Activated naive CD8-positive, alpha-beta T cell treated with anti-CD3 and anti-CD28 coated beads, Interleukin-2, amount 10 ng/mL, durations not matched to agents 7 days and 5 days (primary cell): Measurements from ENCODE around the gene ADGRL2. TPM values are rescaled to one million over a fixed set of nuclear protein-coding genes. Genes with fewer than 3 reads are reported as not detected.

Experiments used
- ATAC-seq: fragments of 150-1000 bp; cut with Tn5 transposase; one replicate; pipeline ENCODE4 v1.10.0; 2021; ENCODE audit warnings: low read depth, moderate library complexity
- POLR2A ChIA-PET: fragments of 350-600 bp; sonication (Branson Sonifier 250); formaldehyde crosslinking; loops from one replicate; lab custom pipeline; 2021; ENCODE audit warnings: antibody characterized with exemption; lab: Charles Lee
- DNase-seq: peaks from one replicate; pipeline ENCODE4 v3.0.0; 2021
- H3K27ac Mint-ChIP-seq: one replicate; pipeline ENCODE4 v1.8.0; 2022; ENCODE audit warnings: mild to moderate bottlenecking, mixed read lengths
- H3K27me3 Mint-ChIP-seq: one replicate; pipeline ENCODE4 v1.8.0; 2022; ENCODE audit warnings: mild to moderate bottlenecking, moderate library complexity, mixed read lengths
- H3K36me3 Mint-ChIP-seq: one replicate; pipeline ENCODE4 v1.8.0; 2021; ENCODE audit warnings: mild to moderate bottlenecking, mixed read lengths
- H3K4me1 Mint-ChIP-seq: one replicate; pipeline ENCODE4 v1.8.0; 2021; ENCODE audit warnings: mixed read lengths
- H3K4me3 Mint-ChIP-seq: one replicate; pipeline ENCODE4 v1.8.0; 2022; ENCODE audit warnings: mild to moderate bottlenecking, moderate library complexity, mixed read lengths
- H3K9me3 Mint-ChIP-seq: one replicate; pipeline ENCODE4 v1.8.0; 2021; ENCODE audit warnings: mixed read lengths
- total RNA-seq, 2 experiments: library from RNA; stranded (reverse); gene quantifications; one replicate each; pipeline ENCODE4 v1.2.3, GENCODE V29; 2021

The ADGRL2 gene
- total RNA-seq, 2 experiments from 2014 or later: not detected

GRCh38 chr1:81801651-81802456 is 1.1 kb downstream of the ADGRL2 start:
- ATAC-seq (no peak), DNase-seq (peak; percentile 31)
- Mint-ChIP-seq H3K27ac (no peak overlapping the region), H3K4me1 (peaks cover 4% of the 10 kb centered on the region), H3K27me3 (peaks cover 63% of the 10 kb centered on the region), H3K36me3 (no peaks in the 10 kb centered on the region), H3K9me3 (no peaks in the 10 kb centered on the region), H3K4me3 (no peak overlapping the region)
- POLR2A ChIA-PET: no interaction called here

GRCh38 chr1:81802457-81802706 is 1.6 kb downstream of the ADGRL2 start:
- POLR2A ChIA-PET: no interaction called here
- Mint-ChIP-seq H3K9me3 (no peaks in the 10 kb centered on the region), H3K4me1 (peaks cover 4% of the 10 kb centered on the region), H3K27ac (no peak overlapping the region), H3K36me3 (no peaks in the 10 kb centered on the region), H3K4me3 (no peak overlapping the region), H3K27me3 (peaks cover 65% of the 10 kb centered on the region)
- ATAC-seq (no peak), DNase-seq (no peak)

GRCh38 chr1:81802707-81803430 is 2.1 kb downstream of the ADGRL2 start:
- H3K9me3 Mint-ChIP-seq: no peaks in the 10 kb centered on the region
- peaks cover 4% of the 10 kb centered on the region for H3K4me1 Mint-ChIP-seq
- no peak overlapping the region for H3K27ac Mint-ChIP-seq
- no peaks in the 10 kb centered on the region for H3K36me3 Mint-ChIP-seq
- H3K27me3 Mint-ChIP-seq: peaks cover 67% of the 10 kb centered on the region
- POLR2A ChIA-PET: no interaction called here
- DNase-seq: peak; percentile 30
- no peak overlapping the region for H3K4me3 Mint-ChIP-seq
- no peak for ATAC-seq

- H3K27ac Mint-ChIP-seq: no peak overlapping the region
- H3K36me3 Mint-ChIP-seq: no peaks in the 10 kb centered on the region
- H3K9me3 Mint-ChIP-seq: no peaks in the 10 kb centered on the region
- DNase-seq (no peak), ATAC-seq (no peak)
- POLR2A ChIA-PET: no interaction called here
- no peak overlapping the region for H3K4me3 Mint-ChIP-seq
- H3K4me1 Mint-ChIP-seq: peaks cover 4% of the 10 kb centered on the region
- H3K27me3 Mint-ChIP-seq: peaks cover 65% of the 10 kb centered on the region
Measured at GRCh38 chr1:81803431-81804110, 2.8 kb downstream of the ADGRL2 start.

GRCh38 chr1:81804312-81804711 is 3.6 kb downstream of the ADGRL2 start:
- Mint-ChIP-seq H3K27me3 (peaks cover 58% of the 10 kb centered on the region), H3K27ac (no peak overlapping the region), H3K4me3 (no peak overlapping the region), H3K4me1 (peaks cover 4% of the 10 kb centered on the region), H3K36me3 (no peaks in the 10 kb centered on the region), H3K9me3 (no peaks in the 10 kb centered on the region)
- POLR2A ChIA-PET: no interaction called here
- DNase-seq (no peak), ATAC-seq (no peak)

- Mint-ChIP-seq H3K27ac (no peak overlapping the region), H3K4me3 (no peak overlapping the region), H3K9me3 (no peaks in the 10 kb centered on the region), H3K36me3 (no peaks in the 10 kb centered on the region), H3K27me3 (peaks cover 45% of the 10 kb centered on the region), H3K4me1 (peaks cover 4% of the 10 kb centered on the region)
- ATAC-seq (no peak), DNase-seq (no peak)
- POLR2A ChIA-PET: no interaction called here
Measured at GRCh38 chr1:81805537-81806431, 5.0 kb downstream of the ADGRL2 start.

GRCh38 chr1:81806432-81806770 is 5.7 kb downstream of the ADGRL2 start:
- Mint-ChIP-seq H3K27ac (no peak overlapping the region), H3K9me3 (no peaks in the 10 kb centered on the region), H3K27me3 (peaks cover 40% of the 10 kb centered on the region), H3K36me3 (no peaks in the 10 kb centered on the region), H3K4me3 (no peak overlapping the region), H3K4me1 (peaks cover 4% of the 10 kb centered on the region)
- POLR2A ChIA-PET: no interaction called here
- no peak for ATAC-seq
- no peak for DNase-seq

- Mint-ChIP-seq H3K9me3 (no peaks in the 10 kb centered on the region), H3K4me1 (no peaks in the 10 kb centered on the region), H3K4me3 (no peak overlapping the region), H3K27ac (no peak overlapping the region), H3K36me3 (no peaks in the 10 kb centered on the region), H3K27me3 (peaks cover 25% of the 10 kb centered on the region)
- POLR2A ChIA-PET: no interaction called here
- no peak for DNase-seq
- no peak for ATAC-seq
Measured at GRCh38 chr1:81808760-81809159, 8.0 kb downstream of the ADGRL2 start.

- Mint-ChIP-seq H3K4me3 (no peak overlapping the region), H3K4me1 (no peaks in the 10 kb centered on the region), H3K27me3 (peaks cover 16% of the 10 kb centered on the region), H3K9me3 (no peaks in the 10 kb centered on the region), H3K27ac (no peak overlapping the region), H3K36me3 (no peaks in the 10 kb centered on the region)
- POLR2A ChIA-PET: no interaction called here
- DNase-seq (no peak), ATAC-seq (no peak)
Measured at GRCh38 chr1:81809808-81810207, 9.1 kb downstream of the ADGRL2 start.

GRCh38 chr1:81811757-81812371 is 11.1 kb downstream of the ADGRL2 start:
- Mint-ChIP-seq H3K9me3 (no peaks in the 10 kb centered on the region), H3K36me3 (no peaks in the 10 kb centered on the region), H3K4me3 (no peak overlapping the region), H3K27ac (no peak overlapping the region), H3K4me1 (no peaks in the 10 kb centered on the region), H3K27me3 (peaks cover 8% of the 10 kb centered on the region)
- POLR2A ChIA-PET: no interaction called here
- DNase-seq: no peak
- no peak for ATAC-seq

GRCh38 chr1:81812712-81813111 is 12.0 kb downstream of the ADGRL2 start:
- Mint-ChIP-seq H3K27ac (no peak overlapping the region), H3K4me1 (no peaks in the 10 kb centered on the region), H3K36me3 (no peaks in the 10 kb centered on the region), H3K27me3 (peaks cover 3% of the 10 kb centered on the region), H3K4me3 (no peak overlapping the region), H3K9me3 (no peaks in the 10 kb centered on the region)
- no peak for DNase-seq
- POLR2A ChIA-PET: no interaction called here
- ATAC-seq: no peak

- Mint-ChIP-seq H3K36me3 (no peaks in the 10 kb centered on the region), H3K27me3 (peaks cover 3% of the 10 kb centered on the region), H3K4me3 (no peak overlapping the region), H3K9me3 (no peaks in the 10 kb centered on the region), H3K4me1 (no peaks in the 10 kb centered on the region), H3K27ac (no peak overlapping the region)
- DNase-seq (no peak), ATAC-seq (no peak)
- POLR2A ChIA-PET: no interaction called here
Measured at GRCh38 chr1:81813691-81814090, 13.0 kb downstream of the ADGRL2 start.

- no peaks in the 10 kb centered on the region for H3K4me1 Mint-ChIP-seq
- DNase-seq: no peak
- ATAC-seq: no peak
- no peak overlapping the region for H3K27ac Mint-ChIP-seq
- H3K27me3 Mint-ChIP-seq: no peaks in the 10 kb centered on the region
- POLR2A ChIA-PET: no interaction called here
- H3K4me3 Mint-ChIP-seq: no peak overlapping the region
- no peaks in the 10 kb centered on the region for H3K36me3 Mint-ChIP-seq
- no peaks in the 10 kb centered on the region for H3K9me3 Mint-ChIP-seq
Measured at GRCh38 chr1:81819613-81820012, 18.9 kb downstream of the ADGRL2 start.
